Measurements from ENCODE around the gene PRG3.
"Not testable (repeated sequence)": the region's sequence is repeated elsewhere in the genome, so short reads cannot be mapped to it uniquely, and the experiment has no call there.

PRG3 gene

GRCh38 chr11:57338142-57338541, 42.8 kb downstream of the PRG3 start, which contains the start of gene P2RX3:
Gene P2RX3, plus strand, starts transcription at chr11:57338352. Its CDS starts 199 bp downstream, at chr11:57338551.
- Mint-ChIP-seq H3K4me3 (no peak within 1 kb of the TSS), H3K27ac (no peak within 1 kb of the TSS), H3K36me3 (ENCODE audit: low read depth) (peaks cover 15% of the 10 kb centered on the region), H3K4me1 (ENCODE audit: low read depth) (peaks cover 29% of the 10 kb centered on the region), H3K9me3 (no peaks in the 10 kb centered on the region), H3K27me3 (ENCODE audit: low read depth) (peaks cover 12% of the 10 kb centered on the region)
- no peak for DNase-seq (ENCODE audit: low spot score)

- Mint-ChIP-seq H3K27me3 (ENCODE audit: low read depth) (peaks cover 12% of the 10 kb centered on the region), H3K4me3 (peak overlapping the region; percentile 99), H3K4me1 (ENCODE audit: low read depth) (peaks cover 31% of the 10 kb centered on the region), H3K36me3 (ENCODE audit: low read depth) (peaks cover 26% of the 10 kb centered on the region), H3K27ac (peak overlapping the region; percentile 100)
- not testable (repeated sequence) for DNase-seq (ENCODE audit: low spot score); H3K9me3 Mint-ChIP-seq
Measured at GRCh38 chr11:57336856-57337255, 44.1 kb downstream of the PRG3 start.

DNA sequence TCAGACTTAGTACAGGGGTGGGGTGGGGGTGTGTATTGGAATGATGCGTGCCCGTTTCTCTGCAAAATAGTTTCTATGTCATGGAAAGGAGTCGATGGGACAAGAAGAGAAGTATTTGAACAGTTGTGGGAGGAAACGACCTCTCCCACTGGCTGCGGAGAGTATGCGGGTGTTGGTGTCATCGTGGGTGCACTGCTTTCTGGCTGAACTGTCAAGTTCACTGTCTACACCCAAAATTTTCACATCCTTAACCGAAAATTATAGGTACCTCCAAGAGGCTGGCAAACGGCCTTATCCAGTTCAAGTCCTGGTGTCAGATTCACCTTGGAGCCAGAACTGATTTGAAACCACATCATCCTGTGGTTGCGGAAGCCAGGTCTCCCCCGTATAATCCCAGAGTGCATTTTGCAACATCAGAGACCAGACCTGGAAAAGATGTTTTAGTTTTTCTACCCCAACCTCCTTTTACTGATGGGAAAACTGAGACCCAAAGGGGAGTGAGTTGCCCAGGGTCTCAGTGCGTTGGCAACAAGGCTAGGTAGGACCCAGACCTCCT, 44.8 kb downstream of the PRG3 start:
- DNase-seq (ENCODE audit: low spot score): peak; percentile 17
- Mint-ChIP-seq H3K27ac (peak overlapping the region; percentile 100), H3K27me3 (ENCODE audit: low read depth) (peaks cover 12% of the 10 kb centered on the region), H3K36me3 (ENCODE audit: low read depth) (peaks cover 32% of the 10 kb centered on the region), H3K4me3 (peak overlapping the region; percentile 99), H3K4me1 (ENCODE audit: low read depth) (peaks cover 31% of the 10 kb centered on the region), H3K9me3 (no peaks in the 10 kb centered on the region)

DNA sequence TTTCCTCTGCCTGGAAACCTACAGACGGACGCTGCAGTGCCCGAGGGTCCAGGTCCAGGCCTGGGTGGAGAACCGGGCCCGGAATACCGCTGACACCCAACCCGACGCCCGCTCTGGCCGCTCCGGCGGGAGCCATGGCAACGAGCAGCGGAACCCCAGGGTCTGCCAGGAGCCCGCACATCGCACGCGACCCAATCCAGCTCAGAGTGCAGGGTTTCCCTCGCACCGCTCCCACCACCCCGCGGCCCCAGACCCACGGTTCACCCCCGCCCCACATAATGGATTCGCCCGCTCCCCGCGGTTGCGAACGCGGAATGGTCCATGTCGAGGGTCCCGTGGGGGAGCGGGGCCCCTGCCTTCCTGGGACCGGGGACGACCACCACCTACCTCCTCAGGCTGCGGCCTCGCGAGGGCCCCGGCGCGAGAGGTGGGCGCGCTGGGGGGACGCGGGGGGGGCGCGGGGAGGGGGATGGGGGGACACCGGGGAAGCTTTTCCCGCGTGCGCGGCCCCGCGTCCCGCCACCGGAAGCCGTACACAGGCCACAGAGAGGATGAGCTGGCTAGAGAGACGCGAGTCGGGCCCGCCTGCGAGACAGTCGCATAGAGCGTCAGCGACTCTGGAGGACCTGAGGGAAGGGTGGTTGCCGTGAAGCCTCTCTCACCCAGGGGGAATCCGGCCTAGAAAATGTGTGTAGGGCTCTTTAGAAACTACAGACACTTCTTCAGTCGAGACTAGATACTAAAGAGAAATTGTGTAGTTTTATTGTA, 45.4 kb downstream of the PRG3 start, which contains the start of gene SSRP1:
TSS of gene SSRP1 (minus strand) at position 550 of the 768 bp plus-strand sequence. CDS start 771 bp downstream, outside the sequence.
- Mint-ChIP-seq H3K4me1 (ENCODE audit: low read depth) (peaks cover 31% of the 10 kb centered on the region), H3K27me3 (ENCODE audit: low read depth) (peaks cover 9% of the 10 kb centered on the region), H3K36me3 (ENCODE audit: low read depth) (peaks cover 38% of the 10 kb centered on the region), H3K4me3 (peak within 1 kb of the TSS; percentile 99), H3K9me3 (no peaks in the 10 kb centered on the region), H3K27ac (peak within 1 kb of the TSS; percentile 100)
- DNase-seq (ENCODE audit: low spot score): peak; percentile 81

GRCh38 chr11:57335023-57335342, 46.0 kb downstream of the PRG3 start:
- Mint-ChIP-seq H3K4me3 (peak overlapping the region; percentile 99), H3K9me3 (no peaks in the 10 kb centered on the region), H3K4me1 (ENCODE audit: low read depth) (peaks cover 31% of the 10 kb centered on the region), H3K27me3 (ENCODE audit: low read depth) (peaks cover 9% of the 10 kb centered on the region), H3K36me3 (ENCODE audit: low read depth) (peaks cover 43% of the 10 kb centered on the region), H3K27ac (peak overlapping the region; percentile 90)
- no peak for DNase-seq (ENCODE audit: low spot score)

- Mint-ChIP-seq H3K27me3 (ENCODE audit: low read depth) (no peaks in the 10 kb centered on the region), H3K27ac (no peak overlapping the region), H3K36me3 (ENCODE audit: low read depth) (peaks cover 63% of the 10 kb centered on the region), H3K9me3 (no peaks in the 10 kb centered on the region), H3K4me1 (ENCODE audit: low read depth) (peaks cover 27% of the 10 kb centered on the region), H3K4me3 (no peak overlapping the region)
- DNase-seq (ENCODE audit: low spot score): no peak
Measured at GRCh38 chr11:57332694-57333440, 48.1 kb downstream of the PRG3 start.

GRCh38 chr11:57331720-57332119, 49.2 kb downstream of the PRG3 start:
- Mint-ChIP-seq H3K4me3 (no peak overlapping the region), H3K27me3 (ENCODE audit: low read depth) (no peaks in the 10 kb centered on the region), H3K27ac (no peak overlapping the region), H3K9me3 (no peaks in the 10 kb centered on the region), H3K4me1 (ENCODE audit: low read depth) (peaks cover 31% of the 10 kb centered on the region), H3K36me3 (ENCODE audit: low read depth) (peaks cover 75% of the 10 kb centered on the region)
- no peak for DNase-seq (ENCODE audit: low spot score)

GRCh38 chr11:57330029-57330428, 50.9 kb downstream of the PRG3 start:
- Mint-ChIP-seq H3K9me3 (no peaks in the 10 kb centered on the region), H3K4me1 (ENCODE audit: low read depth) (peaks cover 38% of the 10 kb centered on the region), H3K27ac (no peak overlapping the region), H3K27me3 (ENCODE audit: low read depth) (no peaks in the 10 kb centered on the region), H3K36me3 (ENCODE audit: low read depth) (peaks cover 84% of the 10 kb centered on the region), H3K4me3 (no peak overlapping the region)
- DNase-seq (ENCODE audit: low spot score): no peak

GRCh38 chr11:57327721-57328120, 53.2 kb downstream of the PRG3 start:
- no peak for DNase-seq (ENCODE audit: low spot score)
- Mint-ChIP-seq H3K4me3 (no peak overlapping the region), H3K9me3 (no peaks in the 10 kb centered on the region), H3K27ac (peak overlapping the region; percentile 0), H3K27me3 (ENCODE audit: low read depth) (no peaks in the 10 kb centered on the region), H3K4me1 (ENCODE audit: low read depth) (peaks cover 28% of the 10 kb centered on the region), H3K36me3 (ENCODE audit: low read depth) (peaks cover 68% of the 10 kb centered on the region)

Measured in T-helper 2 cell treated with Interferon-gamma antibody and Interleukin-4, amounts not matched to agents 5 μg/mL and 100 μg/mL, for 36 hours (primary cell).